NCI-H1694 treated with DMSO at 0.1 percent for 48 hours (cell line): Measurements from ENCODE around the gene PDCD7.
A peak's percentile ranks its signal among the peaks of the same experiment; 100 is the strongest.
"Not testable (repeated sequence)": the region's sequence is repeated elsewhere in the genome, so short reads cannot be mapped to it uniquely, and the experiment has no call there.

Source experiments
- DNase-seq: peaks from one replicate; lab custom pipeline; 2025; lab: John Stamatoyannopoulos, UW

The PDCD7 gene

GRCh38 chr15:65130941-65131340 lies 2.7 kb downstream of the PDCD7 start:
- no peak for DNase-seq

- no peak for DNase-seq
Observed at GRCh38 chr15:65115542-65115941, 18.1 kb downstream of the PDCD7 start.

- DNase-seq: peak; percentile 71
Observed at GRCh38 chr15:65115086-65115485, 18.5 kb downstream of the PDCD7 start, which contains the start of gene UBAP1L. UBAP1L (minus strand) TSS chr15:65115200; CDS start chr15:65106215, 8,985 bp downstream.

GRCh38 chr15:65110676-65111292 lies 22.8 kb downstream of the PDCD7 start:
- no peak for DNase-seq

- no peak for DNase-seq
Observed at GRCh38 chr15:65106011-65106590, 27.5 kb downstream of the PDCD7 start.

GRCh38 chr15:65105038-65105437 lies 28.6 kb downstream of the PDCD7 start:
- DNase-seq: no peak

GRCh38 chr15:65102912-65103311 lies 30.7 kb downstream of the PDCD7 start:
- no peak for DNase-seq

GRCh38 chr15:65101891-65102708 lies 31.5 kb downstream of the PDCD7 start:
- no peak for DNase-seq

GRCh38 chr15:65101411-65101890 lies 32.2 kb downstream of the PDCD7 start:
- DNase-seq: peak; percentile 38

GRCh38 chr15:65100442-65100841 lies 33.2 kb downstream of the PDCD7 start:
- DNase-seq: no peak

GRCh38 chr15:65099801-65100200 lies 33.8 kb downstream of the PDCD7 start:
- not testable (repeated sequence) for DNase-seq

- DNase-seq: no peak
Observed at GRCh38 chr15:65099336-65099735, 34.3 kb downstream of the PDCD7 start.

GRCh38 chr15:65097651-65098263 lies 35.9 kb downstream of the PDCD7 start:
- DNase-seq: no peak

GRCh38 chr15:65096481-65097385 lies 36.9 kb downstream of the PDCD7 start:
- no peak for DNase-seq

GRCh38 chr15:65095747-65096104 lies 37.9 kb downstream of the PDCD7 start:
- no peak for DNase-seq

GRCh38 chr15:65095011-65095746 lies 38.4 kb downstream of the PDCD7 start:
- DNase-seq: no peak

- no peak for DNase-seq
Observed at GRCh38 chr15:65094294-65094995, 39.2 kb downstream of the PDCD7 start.

GRCh38 chr15:65093793-65094170 lies 39.8 kb downstream of the PDCD7 start:
- not testable (repeated sequence) for DNase-seq

GRCh38 chr15:65092911-65093792 lies 40.5 kb downstream of the PDCD7 start:
- no peak for DNase-seq
